ENCODE results near the gene DHX29.

DHX29 gene

DNA sequence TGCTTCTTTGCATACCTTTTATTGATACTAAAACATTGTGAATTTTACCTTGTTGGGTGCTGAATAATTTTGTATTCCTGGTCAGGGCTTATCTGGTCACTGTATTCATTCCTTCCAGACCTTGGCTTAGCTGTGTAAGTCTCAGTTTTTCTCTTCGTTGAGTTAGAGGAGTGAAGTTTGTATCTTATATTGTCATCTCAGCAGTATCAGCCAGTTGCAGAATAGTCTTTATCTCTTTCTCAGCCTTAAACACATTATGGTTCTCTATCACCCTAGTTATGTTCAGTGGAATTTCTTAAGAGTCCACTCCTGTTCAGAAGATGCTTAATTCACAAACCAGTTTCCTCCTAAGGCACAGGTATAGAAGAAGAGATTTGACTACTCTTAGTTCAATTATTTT, 25.5 kb upstream of the DHX29 start (continued):
- no peak for TF ChIP-seq ZNF2 (tag by site-specific recombination; IDR thresholded peaks at IDR 0.05)
- TF ChIP-seq ZNF660 (tag by site-specific recombination; IDR thresholded peaks at IDR 0.05), result no peak
- TF ChIP-seq ZNF629 (tag by site-specific recombination; IDR thresholded peaks at IDR 0.05), result no peak
- TF ChIP-seq ZNF777 (tag by site-specific recombination; IDR thresholded peaks at IDR 0.05; ENCODE audit: borderline replicate concordance), result no peak
- no peak for TF ChIP-seq FEZF1 (tag by site-specific recombination; IDR thresholded peaks at IDR 0.05)
- TF ChIP-seq SP3 (tag by site-specific recombination; IDR thresholded peaks at IDR 0.05), result no peak
- no peak for TF ChIP-seq ZNF548 (tag by site-specific recombination; IDR thresholded peaks at IDR 0.05)
- TF ChIP-seq ZNF174 (tag by site-specific recombination; IDR thresholded peaks at IDR 0.05), result no peak
- no peak for TF ChIP-seq ZNF248 (tag by site-specific recombination; IDR thresholded peaks at IDR 0.05)

DNA sequence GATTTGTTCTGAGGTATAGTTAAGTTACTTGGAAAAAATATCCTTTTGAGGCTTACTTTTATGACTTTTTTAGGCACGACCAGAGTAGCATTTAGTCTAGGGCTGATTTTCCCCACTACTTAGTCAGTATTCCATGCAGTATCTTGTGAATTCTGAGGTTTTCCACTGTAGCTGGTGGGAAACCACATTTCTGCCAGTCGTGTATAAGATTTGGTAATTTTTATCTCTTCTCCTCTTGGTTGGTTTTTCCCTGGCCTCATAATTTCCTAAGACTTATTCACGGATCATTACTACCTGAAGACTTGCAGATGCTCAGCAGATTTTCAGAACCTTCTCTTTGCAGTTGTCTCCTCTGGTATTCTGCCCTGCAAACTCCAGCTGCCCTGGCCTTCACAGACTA, 23.8 kb upstream of the DHX29 start:
- CTCF ChIA-PET, result interaction anchor here (0.6 kb wide), 1 partner anchor 939 kb away, joined by 4 read pairs; no protein-coding TSS in a partner anchor
- peaks cover 19 to 48% of the 10 kb centered on the region in 2 experiments for H3K36me3 ChIP-seq (ENCODE audit: control insufficient read depth in 2 of 2, insufficient read depth in 1 of 2, low read length in 2 of 2)
- no peak overlapping the region for H3K27ac ChIP-seq (ENCODE audit: extremely low read depth, low read depth, low read length)
- TF ChIP-seq, protein P1, sequence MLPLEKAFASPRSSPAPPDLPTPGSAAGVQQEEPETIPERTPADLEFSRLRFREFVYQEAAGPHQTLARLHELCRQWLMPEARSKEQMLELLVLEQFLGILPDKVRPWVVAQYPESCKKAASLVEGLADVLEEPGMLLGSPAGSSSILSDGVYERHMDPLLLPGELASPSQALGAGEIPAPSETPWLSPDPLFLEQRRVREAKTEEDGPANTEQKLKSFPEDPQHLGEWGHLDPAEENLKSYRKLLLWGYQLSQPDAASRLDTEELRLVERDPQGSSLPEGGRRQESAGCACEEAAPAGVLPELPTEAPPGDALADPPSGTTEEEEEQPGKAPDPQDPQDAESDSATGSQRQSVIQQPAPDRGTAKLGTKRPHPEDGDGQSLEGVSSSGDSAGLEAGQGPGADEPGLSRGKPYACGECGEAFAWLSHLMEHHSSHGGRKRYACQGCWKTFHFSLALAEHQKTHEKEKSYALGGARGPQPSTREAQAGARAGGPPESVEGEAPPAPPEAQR (tag by site-specific recombination; IDR thresholded peaks at IDR 0.05), result no peak
- no peak for TF ChIP-seq ZNF660 (tag by site-specific recombination; IDR thresholded peaks at IDR 0.05)
- TF ChIP-seq ZNF341 (tag by site-specific recombination; IDR thresholded peaks at IDR 0.05; ENCODE audit: low read depth), result no peak
- TF ChIP-seq, protein P2, sequence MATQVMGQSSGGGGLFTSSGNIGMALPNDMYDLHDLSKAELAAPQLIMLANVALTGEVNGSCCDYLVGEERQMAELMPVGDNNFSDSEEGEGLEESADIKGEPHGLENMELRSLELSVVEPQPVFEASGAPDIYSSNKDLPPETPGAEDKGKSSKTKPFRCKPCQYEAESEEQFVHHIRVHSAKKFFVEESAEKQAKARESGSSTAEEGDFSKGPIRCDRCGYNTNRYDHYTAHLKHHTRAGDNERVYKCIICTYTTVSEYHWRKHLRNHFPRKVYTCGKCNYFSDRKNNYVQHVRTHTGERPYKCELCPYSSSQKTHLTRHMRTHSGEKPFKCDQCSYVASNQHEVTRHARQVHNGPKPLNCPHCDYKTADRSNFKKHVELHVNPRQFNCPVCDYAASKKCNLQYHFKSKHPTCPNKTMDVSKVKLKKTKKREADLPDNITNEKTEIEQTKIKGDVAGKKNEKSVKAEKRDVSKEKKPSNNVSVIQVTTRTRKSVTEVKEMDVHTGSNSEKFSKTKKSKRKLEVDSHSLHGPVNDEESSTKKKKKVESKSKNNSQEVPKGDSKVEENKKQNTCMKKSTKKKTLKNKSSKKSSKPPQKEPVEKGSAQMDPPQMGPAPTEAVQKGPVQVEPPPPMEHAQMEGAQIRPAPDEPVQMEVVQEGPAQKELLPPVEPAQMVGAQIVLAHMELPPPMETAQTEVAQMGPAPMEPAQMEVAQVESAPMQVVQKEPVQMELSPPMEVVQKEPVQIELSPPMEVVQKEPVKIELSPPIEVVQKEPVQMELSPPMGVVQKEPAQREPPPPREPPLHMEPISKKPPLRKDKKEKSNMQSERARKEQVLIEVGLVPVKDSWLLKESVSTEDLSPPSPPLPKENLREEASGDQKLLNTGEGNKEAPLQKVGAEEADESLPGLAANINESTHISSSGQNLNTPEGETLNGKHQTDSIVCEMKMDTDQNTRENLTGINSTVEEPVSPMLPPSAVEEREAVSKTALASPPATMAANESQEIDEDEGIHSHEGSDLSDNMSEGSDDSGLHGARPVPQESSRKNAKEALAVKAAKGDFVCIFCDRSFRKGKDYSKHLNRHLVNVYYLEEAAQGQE (tag by site-specific recombination; IDR thresholded peaks at IDR 0.05), result no peak
- no peak for TF ChIP-seq ZNF776 (tag by site-specific recombination; IDR thresholded peaks at IDR 0.05; ENCODE audit: borderline replicate concordance)
- TF ChIP-seq, protein P3, sequence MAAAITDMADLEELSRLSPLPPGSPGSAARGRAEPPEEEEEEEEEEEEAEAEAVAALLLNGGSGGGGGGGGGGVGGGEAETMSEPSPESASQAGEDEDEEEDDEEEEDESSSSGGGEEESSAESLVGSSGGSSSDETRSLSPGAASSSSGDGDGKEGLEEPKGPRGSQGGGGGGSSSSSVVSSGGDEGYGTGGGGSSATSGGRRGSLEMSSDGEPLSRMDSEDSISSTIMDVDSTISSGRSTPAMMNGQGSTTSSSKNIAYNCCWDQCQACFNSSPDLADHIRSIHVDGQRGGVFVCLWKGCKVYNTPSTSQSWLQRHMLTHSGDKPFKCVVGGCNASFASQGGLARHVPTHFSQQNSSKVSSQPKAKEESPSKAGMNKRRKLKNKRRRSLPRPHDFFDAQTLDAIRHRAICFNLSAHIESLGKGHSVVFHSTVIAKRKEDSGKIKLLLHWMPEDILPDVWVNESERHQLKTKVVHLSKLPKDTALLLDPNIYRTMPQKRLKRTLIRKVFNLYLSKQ (tag by site-specific recombination; IDR thresholded peaks at IDR 0.05; ENCODE audit: borderline replicate concordance), result no peak
- TF ChIP-seq, protein P4, sequence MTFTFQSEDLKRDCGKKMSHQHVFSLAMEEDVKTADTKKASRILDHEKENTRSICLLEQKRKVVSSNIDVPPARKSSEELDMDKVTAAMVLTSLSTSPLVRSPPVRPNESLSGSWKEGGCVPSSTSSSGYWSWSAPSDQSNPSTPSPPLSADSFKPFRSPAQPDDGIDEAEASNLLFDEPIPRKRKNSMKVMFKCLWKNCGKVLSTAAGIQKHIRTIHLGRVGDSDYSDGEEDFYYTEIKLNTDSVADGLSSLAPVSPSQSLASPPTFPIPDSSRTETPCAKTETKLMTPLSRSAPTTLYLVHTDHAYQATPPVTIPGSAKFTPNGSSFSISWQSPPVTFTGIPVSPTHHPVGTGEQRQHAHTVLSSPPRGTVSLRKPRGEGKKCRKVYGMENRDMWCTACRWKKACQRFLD (tag by site-specific recombination; IDR thresholded peaks at IDR 0.05), result no peak
- no peak for TF ChIP-seq ZNF302 (tag by site-specific recombination; IDR thresholded peaks at IDR 0.05; ENCODE audit: low read depth)
- no peak for TF ChIP-seq ZFP41 (tag by site-specific recombination; IDR thresholded peaks at IDR 0.05; ENCODE audit: borderline replicate concordance)
- TF ChIP-seq ZNF529 (tag by site-specific recombination; IDR thresholded peaks at IDR 0.05; ENCODE audit: insufficient replicate concordance), result no peak
- no peak for TF ChIP-seq ZNF157 (tag by site-specific recombination; IDR thresholded peaks at IDR 0.05)
- no peak for TF ChIP-seq SETDB1 (IDR thresholded peaks at IDR 0.05; ENCODE audit: insufficient read length, low read length)
- no peak for TF ChIP-seq ZNF19 (tag by site-specific recombination; IDR thresholded peaks at IDR 0.05; ENCODE audit: low read depth)
- TF ChIP-seq KLF10 (tag by site-specific recombination; IDR thresholded peaks at IDR 0.05), result no peak
- TF ChIP-seq, protein P5, sequence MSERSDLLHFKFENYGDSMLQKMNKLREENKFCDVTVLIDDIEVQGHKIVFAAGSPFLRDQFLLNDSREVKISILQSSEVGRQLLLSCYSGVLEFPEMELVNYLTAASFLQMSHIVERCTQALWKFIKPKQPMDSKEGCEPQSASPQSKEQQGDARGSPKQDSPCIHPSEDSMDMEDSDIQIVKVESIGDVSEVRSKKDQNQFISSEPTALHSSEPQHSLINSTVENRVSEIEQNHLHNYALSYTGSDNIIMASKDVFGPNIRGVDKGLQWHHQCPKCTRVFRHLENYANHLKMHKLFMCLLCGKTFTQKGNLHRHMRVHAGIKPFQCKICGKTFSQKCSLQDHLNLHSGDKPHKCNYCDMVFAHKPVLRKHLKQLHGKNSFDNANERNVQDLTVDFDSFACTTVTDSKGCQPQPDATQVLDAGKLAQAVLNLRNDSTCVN (tag by site-specific recombination; optimal IDR thresholded peaks at IDR 0.05), result no peak
- no peak for TF ChIP-seq ZNF133 (tag by site-specific recombination; IDR thresholded peaks at IDR 0.05)
- TF ChIP-seq TCF7L2 (IDR thresholded peaks at IDR 0.05; ENCODE audit: borderline replicate concordance, low read depth, low read length), result no peak
- no peak for TF ChIP-seq ZNF555 (tag by site-specific recombination; conservative IDR thresholded peaks at IDR 0.05)
- H3K9me3 ChIP-seq (ENCODE audit: control insufficient read depth, insufficient read depth, low read depth, low read length), result no peaks in the 10 kb centered on the region
- H3K4me1 ChIP-seq (ENCODE audit: control insufficient read depth, insufficient read depth, low read length), result no peaks in the 10 kb centered on the region
- POLR2A ChIA-PET, result no interaction called here
- H3K4me3 ChIP-seq (ENCODE audit: low read depth, low read length), result no peak overlapping the region

All from HEK293 (cell line).